ENCODE data around the gene AMELX. TPM values are rescaled to one million over a fixed set of nuclear protein-coding genes. Genes with fewer than 3 reads are reported as not detected.

AMELX gene
- total RNA-seq, 1 donor from 2014 or later, result not detected

DNA sequence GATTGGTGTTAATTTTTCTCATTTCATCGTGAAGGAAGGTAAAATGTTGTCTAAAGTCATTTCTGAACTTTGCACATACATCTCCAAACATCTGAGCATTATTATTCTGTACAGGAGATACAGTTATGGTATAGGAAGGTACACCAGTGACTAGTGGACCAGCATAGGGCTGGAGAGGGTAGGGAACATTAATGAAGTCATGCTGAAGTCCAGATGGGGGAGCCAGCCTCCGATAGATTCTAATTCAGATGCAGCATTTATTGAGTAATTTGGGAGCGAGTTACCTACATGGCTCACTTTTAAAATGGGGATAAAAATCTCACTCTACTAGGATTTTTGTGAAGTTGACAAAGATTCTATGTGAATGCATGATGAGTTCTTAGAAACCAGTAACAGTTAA, 34.9 kb downstream of the AMELX start:
- TF ChIP-seq, protein P1, sequence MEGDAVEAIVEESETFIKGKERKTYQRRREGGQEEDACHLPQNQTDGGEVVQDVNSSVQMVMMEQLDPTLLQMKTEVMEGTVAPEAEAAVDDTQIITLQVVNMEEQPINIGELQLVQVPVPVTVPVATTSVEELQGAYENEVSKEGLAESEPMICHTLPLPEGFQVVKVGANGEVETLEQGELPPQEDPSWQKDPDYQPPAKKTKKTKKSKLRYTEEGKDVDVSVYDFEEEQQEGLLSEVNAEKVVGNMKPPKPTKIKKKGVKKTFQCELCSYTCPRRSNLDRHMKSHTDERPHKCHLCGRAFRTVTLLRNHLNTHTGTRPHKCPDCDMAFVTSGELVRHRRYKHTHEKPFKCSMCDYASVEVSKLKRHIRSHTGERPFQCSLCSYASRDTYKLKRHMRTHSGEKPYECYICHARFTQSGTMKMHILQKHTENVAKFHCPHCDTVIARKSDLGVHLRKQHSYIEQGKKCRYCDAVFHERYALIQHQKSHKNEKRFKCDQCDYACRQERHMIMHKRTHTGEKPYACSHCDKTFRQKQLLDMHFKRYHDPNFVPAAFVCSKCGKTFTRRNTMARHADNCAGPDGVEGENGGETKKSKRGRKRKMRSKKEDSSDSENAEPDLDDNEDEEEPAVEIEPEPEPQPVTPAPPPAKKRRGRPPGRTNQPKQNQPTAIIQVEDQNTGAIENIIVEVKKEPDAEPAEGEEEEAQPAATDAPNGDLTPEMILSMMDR (conservative IDR thresholded peaks at IDR 0.05; ENCODE audit: low read depth, low read length), result no peak

DNA sequence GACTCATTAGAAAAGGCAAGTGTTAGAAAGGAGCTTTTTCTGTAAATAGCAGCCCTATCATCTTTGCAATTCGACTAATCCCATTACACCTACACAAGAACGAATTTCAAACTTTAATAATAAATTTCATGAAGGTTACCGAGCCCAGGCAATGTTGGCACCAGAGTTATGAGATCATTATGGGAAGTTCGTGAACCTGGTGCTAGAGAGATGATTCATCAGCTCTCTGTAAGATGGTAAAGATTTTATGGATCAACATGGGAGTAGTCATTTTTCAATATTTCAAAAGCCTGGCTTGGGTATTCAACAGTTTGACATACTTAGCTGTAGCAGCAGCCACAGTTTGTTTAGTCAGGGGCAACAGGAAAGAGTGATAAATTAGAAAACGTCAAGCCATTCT, 35.8 kb downstream of the AMELX start:
- H3K4me3 ChIP-seq (ENCODE audit: low read depth, low read length), result no peak overlapping the region
- TF ChIP-seq, protein P1 (conservative IDR thresholded peaks at IDR 0.05; ENCODE audit: low read depth, low read length), result no peak
- no peak for DNase-seq (ENCODE audit: low read depth)

More for the DNA sequence above, 34.9 kb downstream of the AMELX start:
- H3K4me3 ChIP-seq (ENCODE audit: low read depth, low read length), result no peak overlapping the region
- DNase-seq (ENCODE audit: low read depth), result no peak

DNA sequence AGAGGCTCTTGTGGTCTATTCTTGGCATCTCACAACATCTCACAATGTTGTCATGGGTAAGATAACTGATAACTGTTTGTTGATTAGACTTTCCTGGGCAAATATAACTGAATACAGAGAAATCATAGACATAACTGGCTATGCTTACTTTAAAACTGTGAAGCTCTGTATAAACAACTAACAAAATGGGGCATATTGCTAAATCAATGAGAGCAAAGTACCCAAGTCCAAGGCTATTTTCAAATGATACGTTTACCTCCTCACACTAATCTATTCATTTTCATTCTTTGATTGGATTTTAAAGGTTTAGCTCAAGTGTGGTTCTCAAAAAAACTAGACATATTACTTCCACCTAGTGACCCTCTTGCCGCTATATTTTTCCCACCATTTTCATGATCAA, 38.6 kb downstream of the AMELX start:
- TF ChIP-seq, protein P1 (conservative IDR thresholded peaks at IDR 0.05; ENCODE audit: low read depth, low read length), result no peak

DNA sequence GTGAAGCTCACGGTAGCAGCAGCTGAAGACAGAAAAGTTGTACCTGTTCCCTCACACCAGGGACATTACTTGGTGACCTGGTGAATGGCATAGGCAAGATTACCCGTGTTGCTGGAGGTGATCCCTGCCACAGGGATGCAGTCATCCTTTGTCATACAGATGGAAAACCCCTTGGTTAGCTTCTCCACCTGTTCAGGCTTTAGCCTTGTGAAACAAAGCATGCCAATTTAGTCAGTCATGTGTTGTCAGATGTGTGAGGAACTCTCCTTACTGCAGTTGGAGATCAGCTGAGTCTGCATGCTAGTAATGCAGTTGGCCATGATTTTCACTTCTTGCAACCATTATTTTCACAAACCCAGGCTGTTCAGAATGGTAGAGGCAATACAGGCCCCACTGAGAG, 41.0 kb downstream of the AMELX start:
- H3K4me3 ChIP-seq (ENCODE audit: low read depth, low read length), result no peak overlapping the region
- DNase-seq (ENCODE audit: low read depth), result no peak
- TF ChIP-seq, protein P1 (conservative IDR thresholded peaks at IDR 0.05; ENCODE audit: low read depth, low read length), result no peak

More for the DNA sequence above, 38.6 kb downstream of the AMELX start:
- no peak overlapping the region for H3K4me3 ChIP-seq (ENCODE audit: low read depth, low read length)
- DNase-seq (ENCODE audit: low read depth), result no peak

DNA sequence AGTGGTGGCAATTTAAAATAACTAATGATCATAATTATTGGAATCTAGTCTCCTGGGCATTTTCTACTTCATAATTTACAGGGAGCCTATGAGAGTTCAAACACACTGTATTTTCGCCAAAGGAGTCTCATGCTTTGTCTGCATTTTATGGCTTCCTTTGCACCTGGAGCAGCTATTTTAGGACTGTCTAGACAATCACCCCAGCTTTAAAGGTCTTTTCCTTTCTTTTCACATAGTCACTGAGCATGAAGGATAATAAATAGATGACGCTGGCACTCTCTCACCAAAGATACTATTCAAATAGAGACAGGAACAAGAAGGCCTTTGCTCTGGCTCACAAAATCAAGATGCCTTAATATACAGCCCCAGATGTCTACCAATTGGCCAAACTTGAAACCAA, 43.0 kb downstream of the AMELX start:
- no peak for DNase-seq (ENCODE audit: low read depth)
- no peak overlapping the region for H3K4me3 ChIP-seq (ENCODE audit: low read depth, low read length)
- TF ChIP-seq, protein P1 (conservative IDR thresholded peaks at IDR 0.05; ENCODE audit: low read depth, low read length), result no peak

DNA sequence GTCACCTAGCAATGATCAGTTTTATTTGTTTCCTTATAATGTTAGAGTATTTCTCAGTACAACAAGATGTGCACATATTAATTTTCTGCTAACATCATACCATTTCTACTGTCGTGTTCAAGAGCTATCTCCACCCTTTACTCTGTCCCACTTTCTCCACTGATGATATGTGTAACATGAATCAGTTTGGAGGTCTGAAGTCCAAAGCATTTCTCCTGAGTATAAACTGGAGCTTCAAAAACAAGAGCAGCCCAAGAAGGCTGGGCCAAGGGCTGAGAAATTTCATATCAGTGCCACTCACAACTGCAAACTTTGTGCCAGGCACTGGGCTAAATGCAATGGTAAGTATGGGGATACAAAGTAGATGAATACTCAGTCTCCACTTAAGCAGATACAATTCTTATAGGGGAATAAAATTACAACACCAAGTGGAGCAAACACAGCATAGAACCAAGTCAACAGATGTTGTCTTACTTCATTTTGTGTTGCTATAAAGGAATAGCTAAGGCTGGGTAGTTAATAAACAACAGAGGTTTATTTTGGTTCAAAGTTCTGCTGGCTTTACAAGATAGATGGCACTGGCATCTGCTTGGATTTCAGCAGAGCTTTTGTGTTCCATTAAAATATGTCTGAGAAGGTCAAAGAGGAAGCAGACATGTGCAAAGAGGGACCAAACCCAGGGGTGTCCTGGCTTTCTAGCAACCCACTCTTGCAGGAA, 44.2 kb downstream of the AMELX start:
- H3K4me3 ChIP-seq (ENCODE audit: low read depth, low read length), result no peak overlapping the region
- TF ChIP-seq, protein P1 (conservative IDR thresholded peaks at IDR 0.05; ENCODE audit: low read depth, low read length), result no peak
- no peak for DNase-seq (ENCODE audit: low read depth)
